Stimulated activated CD8-positive, alpha-beta memory T cell treated with anti-CD3 and anti-CD28 coated beads, Interleukin-15, amount 100 ng/mL, for 24 hours (primary cell): ENCODE measurements around the gene PLD6.

Source experiments
- DNase-seq: peaks from one replicate; pipeline ENCODE4 v3.0.0-alpha.2; 2020; ENCODE audit warnings: low read depth

Gene PLD6

GRCh38 chr17:17154981-17155380 lies 51.2 kb downstream of the PLD6 start:
- no peak for DNase-seq

- DNase-seq = no peak
Measured at GRCh38 chr17:17154556-17154955, 51.6 kb downstream of the PLD6 start.

- DNase-seq = no peak
Measured at GRCh38 chr17:17153709-17154108, 52.4 kb downstream of the PLD6 start.

GRCh38 chr17:17153071-17153470 lies 53.1 kb downstream of the PLD6 start:
- DNase-seq = no peak

DNA sequence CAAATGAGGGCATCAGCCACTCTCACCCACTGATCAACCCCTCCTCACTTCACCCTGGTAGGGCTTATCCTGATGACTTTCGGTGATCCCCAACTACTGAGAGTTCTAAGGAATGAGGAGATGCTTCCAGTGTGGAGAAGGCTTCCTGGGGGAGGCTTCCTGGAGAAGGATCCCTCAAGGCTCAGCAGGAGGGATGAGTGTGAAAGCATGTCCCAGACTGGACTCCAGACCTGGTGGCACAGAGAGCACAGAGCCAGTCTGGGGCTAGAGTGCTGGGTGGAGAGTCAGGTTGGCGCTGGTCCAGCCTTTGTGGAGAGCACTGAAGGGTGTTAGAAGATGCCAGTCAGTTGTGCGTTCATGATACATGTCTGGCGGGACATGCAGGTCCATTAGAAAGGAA lies 53.7 kb downstream of the PLD6 start:
- DNase-seq = no peak

DNA sequence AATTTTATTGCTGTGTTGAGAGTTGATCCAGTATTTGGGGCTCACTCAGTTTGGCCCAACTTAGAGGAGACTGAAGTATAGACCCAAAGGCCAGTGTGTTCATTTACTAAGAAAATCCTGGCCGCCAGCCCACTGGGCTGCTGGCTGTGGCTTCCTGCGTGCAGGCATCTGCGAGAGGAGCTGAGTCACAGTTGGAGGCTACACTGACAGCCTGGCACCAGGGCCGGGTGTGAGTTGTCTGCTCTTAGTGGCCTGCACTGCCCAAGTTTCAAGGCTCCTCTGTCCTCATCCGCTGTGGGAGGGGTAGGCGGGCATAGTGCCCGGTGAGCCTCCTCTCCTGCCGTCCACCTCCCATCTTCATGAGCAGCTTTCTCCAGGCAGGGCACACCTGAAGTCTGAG lies 54.2 kb downstream of the PLD6 start:
- no peak for DNase-seq

- no peak for DNase-seq
Measured at GRCh38 chr17:17151541-17151940, 54.6 kb downstream of the PLD6 start.

GRCh38 chr17:17151055-17151454 lies 55.1 kb downstream of the PLD6 start:
- DNase-seq = no peak
